ENCODE data around the gene IGDCC3.

DNA sequence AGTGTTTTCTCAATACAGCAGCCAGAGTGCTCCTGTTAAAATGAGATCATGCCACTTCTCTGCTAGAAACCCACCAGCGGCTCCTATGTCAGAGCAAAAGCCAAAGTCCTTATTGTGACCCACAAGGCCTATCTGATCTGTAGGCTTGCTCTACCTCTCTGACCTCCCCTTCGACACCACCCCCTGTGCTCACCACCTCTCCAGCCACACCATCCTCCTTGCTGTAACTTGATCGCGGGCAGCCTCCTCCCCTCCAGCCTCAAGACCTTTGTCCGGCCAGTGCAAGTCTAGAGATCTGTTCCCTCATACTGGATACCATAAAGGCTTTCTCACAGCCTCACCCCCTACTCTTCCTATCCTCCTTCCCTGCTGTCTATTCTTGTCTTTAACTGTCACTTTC lies 46.9 kb upstream of the IGDCC3 start:
- TF ChIP-seq POLR2A (IDR thresholded peaks at IDR 0.05; ENCODE audit: low read depth, low read length), result no peak
- TF ChIP-seq, protein P1, sequence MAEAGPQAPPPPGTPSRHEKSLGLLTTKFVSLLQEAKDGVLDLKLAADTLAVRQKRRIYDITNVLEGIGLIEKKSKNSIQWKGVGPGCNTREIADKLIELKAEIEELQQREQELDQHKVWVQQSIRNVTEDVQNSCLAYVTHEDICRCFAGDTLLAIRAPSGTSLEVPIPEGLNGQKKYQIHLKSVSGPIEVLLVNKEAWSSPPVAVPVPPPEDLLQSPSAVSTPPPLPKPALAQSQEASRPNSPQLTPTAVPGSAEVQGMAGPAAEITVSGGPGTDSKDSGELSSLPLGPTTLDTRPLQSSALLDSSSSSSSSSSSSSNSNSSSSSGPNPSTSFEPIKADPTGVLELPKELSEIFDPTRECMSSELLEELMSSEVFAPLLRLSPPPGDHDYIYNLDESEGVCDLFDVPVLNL (IDR thresholded peaks at IDR 0.05; ENCODE audit: low read depth, low read length), result no peak
